ENCODE results near the gene SLC4A5.

Gene SLC4A5

GRCh38 chr2:74374509-74375205 is 31.4 kb upstream of the SLC4A5 start:
- peaks cover 31% of the 10 kb centered on the region for H3K4me1 ChIP-seq (ENCODE audit: insufficient read depth, low read length)
- H3K9me3 ChIP-seq (ENCODE audit: low read length): no peaks in the 10 kb centered on the region
- peak overlapping the region; percentile 41 for H3K4me3 ChIP-seq (ENCODE audit: low read length)
- no peaks in the 10 kb centered on the region for H3K27me3 ChIP-seq (ENCODE audit: insufficient read depth, low read length)
- H2AFZ ChIP-seq (ENCODE audit: low read depth, low read length): no peak overlapping the region
- H3K36me3 ChIP-seq (ENCODE audit: insufficient read depth, low read length): peaks cover 47% of the 10 kb centered on the region

GRCh38 chr2:74373985-74374384 is 30.8 kb upstream of the SLC4A5 start:
- peaks cover 52% of the 10 kb centered on the region for H3K36me3 ChIP-seq (ENCODE audit: insufficient read depth, low read length)
- peaks cover 27% of the 10 kb centered on the region for H3K4me1 ChIP-seq (ENCODE audit: insufficient read depth, low read length)

GRCh38 chr2:74373221-74373676 is 30.0 kb upstream of the SLC4A5 start:
- Histone ChIP-seq H3K27me3 (ENCODE audit: insufficient read depth, low read length) (no peaks in the 10 kb centered on the region), H3K4me3 (ENCODE audit: low read length) (no peak overlapping the region), H3K4me1 (ENCODE audit: insufficient read depth, low read length) (peaks cover 27% of the 10 kb centered on the region), H2AFZ (ENCODE audit: low read depth, low read length) (no peak overlapping the region), H3K9me3 (ENCODE audit: low read length) (no peaks in the 10 kb centered on the region), H3K36me3 (ENCODE audit: insufficient read depth, low read length) (peaks cover 59% of the 10 kb centered on the region)

More at GRCh38 chr2:74373985-74374384, 30.8 kb upstream of the SLC4A5 start:
- Histone ChIP-seq H3K27me3 (ENCODE audit: insufficient read depth, low read length) (no peaks in the 10 kb centered on the region), H3K4me3 (ENCODE audit: low read length) (peak overlapping the region; percentile 41), H3K9me3 (ENCODE audit: low read length) (no peaks in the 10 kb centered on the region), H2AFZ (ENCODE audit: low read depth, low read length) (no peak overlapping the region)

GRCh38 chr2:74372674-74373073 is 29.5 kb upstream of the SLC4A5 start:
- H3K4me3 ChIP-seq (ENCODE audit: low read length): no peak overlapping the region
- peaks cover 61% of the 10 kb centered on the region for H3K36me3 ChIP-seq (ENCODE audit: insufficient read depth, low read length)
- H3K4me1 ChIP-seq (ENCODE audit: insufficient read depth, low read length): peaks cover 27% of the 10 kb centered on the region
- no peak overlapping the region for H2AFZ ChIP-seq (ENCODE audit: low read depth, low read length)
- H3K9me3 ChIP-seq (ENCODE audit: low read length): no peaks in the 10 kb centered on the region
- no peaks in the 10 kb centered on the region for H3K27me3 ChIP-seq (ENCODE audit: insufficient read depth, low read length)

- H3K4me3 ChIP-seq (ENCODE audit: low read length): no peak overlapping the region
- peaks cover 61% of the 10 kb centered on the region for H3K36me3 ChIP-seq (ENCODE audit: insufficient read depth, low read length)
- peaks cover 27% of the 10 kb centered on the region for H3K4me1 ChIP-seq (ENCODE audit: insufficient read depth, low read length)
- no peaks in the 10 kb centered on the region for H3K9me3 ChIP-seq (ENCODE audit: low read length)
- H3K27me3 ChIP-seq (ENCODE audit: insufficient read depth, low read length): no peaks in the 10 kb centered on the region
- no peak overlapping the region for H2AFZ ChIP-seq (ENCODE audit: low read depth, low read length)
Measured at GRCh38 chr2:74371421-74371820, 28.2 kb upstream of the SLC4A5 start.

- Histone ChIP-seq H3K4me3 (ENCODE audit: low read length) (no peak overlapping the region), H3K27me3 (ENCODE audit: insufficient read depth, low read length) (no peaks in the 10 kb centered on the region), H3K36me3 (ENCODE audit: insufficient read depth, low read length) (peaks cover 70% of the 10 kb centered on the region), H3K9me3 (ENCODE audit: low read length) (no peaks in the 10 kb centered on the region), H3K4me1 (ENCODE audit: insufficient read depth, low read length) (peaks cover 23% of the 10 kb centered on the region), H2AFZ (ENCODE audit: low read depth, low read length) (no peak overlapping the region)
Measured at GRCh38 chr2:74369976-74370375, 26.8 kb upstream of the SLC4A5 start.

- H3K36me3 ChIP-seq (ENCODE audit: insufficient read depth, low read length): peaks cover 85% of the 10 kb centered on the region
- no peak overlapping the region for H3K4me3 ChIP-seq (ENCODE audit: low read length)
- H2AFZ ChIP-seq (ENCODE audit: low read depth, low read length): no peak overlapping the region
- no peaks in the 10 kb centered on the region for H3K27me3 ChIP-seq (ENCODE audit: insufficient read depth, low read length)
- H3K4me1 ChIP-seq (ENCODE audit: insufficient read depth, low read length): peaks cover 9% of the 10 kb centered on the region
- H3K9me3 ChIP-seq (ENCODE audit: low read length): no peaks in the 10 kb centered on the region
Measured at GRCh38 chr2:74368499-74368898, 25.3 kb upstream of the SLC4A5 start.

GRCh38 chr2:74367789-74368188 is 24.6 kb upstream of the SLC4A5 start:
- peaks cover 2% of the 10 kb centered on the region for H3K4me1 ChIP-seq (ENCODE audit: insufficient read depth, low read length)
- H3K4me3 ChIP-seq (ENCODE audit: low read length): no peak overlapping the region
- no peak overlapping the region for H2AFZ ChIP-seq (ENCODE audit: low read depth, low read length)
- H3K27me3 ChIP-seq (ENCODE audit: insufficient read depth, low read length): no peaks in the 10 kb centered on the region
- H3K36me3 ChIP-seq (ENCODE audit: insufficient read depth, low read length): peaks cover 92% of the 10 kb centered on the region
- H3K9me3 ChIP-seq (ENCODE audit: low read length): no peaks in the 10 kb centered on the region

GRCh38 chr2:74366036-74366435 is 22.8 kb upstream of the SLC4A5 start:
- H3K36me3 ChIP-seq (ENCODE audit: insufficient read depth, low read length): peaks cover 98% of the 10 kb centered on the region
- H3K9me3 ChIP-seq (ENCODE audit: low read length): no peaks in the 10 kb centered on the region
- no peak overlapping the region for H2AFZ ChIP-seq (ENCODE audit: low read depth, low read length)
- H3K27me3 ChIP-seq (ENCODE audit: insufficient read depth, low read length): no peaks in the 10 kb centered on the region
- no peak overlapping the region for H3K4me3 ChIP-seq (ENCODE audit: low read length)
- no peaks in the 10 kb centered on the region for H3K4me1 ChIP-seq (ENCODE audit: insufficient read depth, low read length)

- H2AFZ ChIP-seq (ENCODE audit: low read depth, low read length): no peak overlapping the region
- H3K4me3 ChIP-seq (ENCODE audit: low read length): no peak overlapping the region
- peaks cover 97% of the 10 kb centered on the region for H3K36me3 ChIP-seq (ENCODE audit: insufficient read depth, low read length)
- H3K9me3 ChIP-seq (ENCODE audit: low read length): no peaks in the 10 kb centered on the region
- H3K4me1 ChIP-seq (ENCODE audit: insufficient read depth, low read length): no peaks in the 10 kb centered on the region
- no peaks in the 10 kb centered on the region for H3K27me3 ChIP-seq (ENCODE audit: insufficient read depth, low read length)
Measured at GRCh38 chr2:74364533-74365505, 21.6 kb upstream of the SLC4A5 start.

GRCh38 chr2:74361327-74361726 is 18.1 kb upstream of the SLC4A5 start:
- Histone ChIP-seq H3K27me3 (ENCODE audit: insufficient read depth, low read length) (no peaks in the 10 kb centered on the region), H3K9me3 (ENCODE audit: low read length) (no peaks in the 10 kb centered on the region), H3K36me3 (ENCODE audit: insufficient read depth, low read length) (peaks cover 87% of the 10 kb centered on the region), H3K4me1 (ENCODE audit: insufficient read depth, low read length) (no peaks in the 10 kb centered on the region), H3K4me3 (ENCODE audit: low read length) (no peak overlapping the region), H2AFZ (ENCODE audit: low read depth, low read length) (no peak overlapping the region)

- peaks cover 56% of the 10 kb centered on the region for H3K36me3 ChIP-seq (ENCODE audit: insufficient read depth, low read length)
- H3K4me3 ChIP-seq (ENCODE audit: low read length): no peak overlapping the region
Measured at GRCh38 chr2:74357627-74358026, 14.4 kb upstream of the SLC4A5 start.

GRCh38 chr2:74349889-74350288 is 6.7 kb upstream of the SLC4A5 start:
- H3K4me1 ChIP-seq (ENCODE audit: insufficient read depth, low read length): no peaks in the 10 kb centered on the region
- H3K4me3 ChIP-seq (ENCODE audit: low read length): no peak overlapping the region
- no peaks in the 10 kb centered on the region for H3K27me3 ChIP-seq (ENCODE audit: insufficient read depth, low read length)
- H2AFZ ChIP-seq (ENCODE audit: low read depth, low read length): no peak overlapping the region
- H3K36me3 ChIP-seq (ENCODE audit: insufficient read depth, low read length): no peaks in the 10 kb centered on the region
- no peaks in the 10 kb centered on the region for H3K9me3 ChIP-seq (ENCODE audit: low read length)

More at GRCh38 chr2:74357627-74358026, 14.4 kb upstream of the SLC4A5 start:
- Histone ChIP-seq H3K27me3 (ENCODE audit: insufficient read depth, low read length) (no peaks in the 10 kb centered on the region), H3K4me1 (ENCODE audit: insufficient read depth, low read length) (no peaks in the 10 kb centered on the region), H3K9me3 (ENCODE audit: low read length) (no peaks in the 10 kb centered on the region), H2AFZ (ENCODE audit: low read depth, low read length) (no peak overlapping the region)
